Neural progenitor cell (in vitro differentiated cells): ENCODE results near the gene IQCE.

ENCODE experiments used
- CTCF ChIP-seq: fragments of 200-600 bp; sonication (generic); IDR thresholded peaks from 2 replicates; pipeline ENCODE4 v1.5.1; 2017; ENCODE audit warnings: antibody characterized with exemption, mild to moderate bottlenecking
- EZH2 ChIP-seq: fragments of 200-600 bp; sonication (generic); IDR thresholded peaks from 2 replicates; pipeline ENCODE4 v1.6.1; 2017; ENCODE audit warnings: antibody characterized with exemption, mild to moderate bottlenecking, moderate library complexity
- EZH2phosphoT487 ChIP-seq: fragments of 200-600 bp; sonication (generic); IDR thresholded peaks from 2 replicates; pipeline ENCODE4 v1.6.1; 2017; ENCODE audit warnings: antibody characterized with exemption

GRCh38 chr7:2641406-2642393 is 82.9 kb downstream of the IQCE start:
- TF ChIP-seq CTCF (no peak), EZH2phosphoT487 (no peak), EZH2 (no peak)
